Measurements from ENCODE around the gene SPATA31D4. TPM values are rescaled to one million over a fixed set of nuclear protein-coding genes. Genes with fewer than 3 reads are reported as not detected.
"Not testable (repeated sequence)": the region's sequence is repeated elsewhere in the genome, so short reads cannot be mapped to it uniquely, and the experiment has no call there.

Gene SPATA31D4
- total RNA-seq, 1 donor from 2014 or later = not detected

GRCh38 chr9:81943393-81943792, 15.2 kb downstream of the SPATA31D4 start, which contains the start of gene SPATA31D3:
TSS of gene SPATA31D3 (plus strand) at chr9:81943500. CDS start at chr9:81943586, 86 bp downstream.
- H3K36me3 ChIP-seq; H3K4me3 ChIP-seq; H3K9me3 ChIP-seq; H3K4me1 ChIP-seq; intact Hi-C loops (cut with DNase I); H3K27me3 ChIP-seq; H3K27ac ChIP-seq; DNase-seq (ENCODE audit: extremely low spot score in 2 of 2): not testable (repeated sequence)

DNA sequence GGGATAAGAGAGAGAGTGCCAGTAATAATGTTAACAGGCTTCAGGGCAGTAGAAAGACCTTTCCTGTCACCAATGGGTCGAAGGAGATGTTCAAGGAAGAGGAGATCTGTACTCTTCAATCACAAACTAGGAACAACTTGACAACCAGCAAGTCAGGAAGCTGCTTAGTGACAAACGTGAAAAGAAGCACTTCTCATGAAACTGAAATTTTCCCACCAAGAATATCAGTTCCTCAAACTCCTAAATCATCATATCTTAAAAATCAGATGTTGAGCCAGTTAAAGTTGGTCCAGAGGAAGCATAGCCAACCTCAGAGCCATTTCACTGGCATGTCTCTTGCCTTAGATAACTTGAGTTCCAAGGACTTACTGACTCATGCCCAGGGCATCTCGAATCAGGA, 20.4 kb downstream of the SPATA31D4 start:
- H3K9me3 ChIP-seq; H3K4me1 ChIP-seq; H3K27me3 ChIP-seq; H3K4me3 ChIP-seq; H3K27ac ChIP-seq; DNase-seq (ENCODE audit: extremely low spot score in 2 of 2); H3K36me3 ChIP-seq; intact Hi-C loops (cut with DNase I): not testable (repeated sequence)

- H3K9me3 ChIP-seq = peaks cover 9% of the 10 kb centered on the region
- H3K4me1 ChIP-seq = no peaks in the 10 kb centered on the region
- intact Hi-C loops (cut with DNase I) = no loop called here
- TF ChIP-seq POLR2AphosphoS5 (IDR thresholded peaks at IDR 0.05; ENCODE audit: insufficient read depth in 1 of 2, low read depth in 1 of 2) (no peak), CTCF (IDR thresholded peaks at IDR 0.05) (no peak), POLR2A (IDR thresholded peaks at IDR 0.05) (no peak)
- no peaks in the 10 kb centered on the region for H3K27me3 ChIP-seq
- H3K36me3 ChIP-seq = no peaks in the 10 kb centered on the region
- no peak for DNase-seq (ENCODE audit: extremely low spot score in 2 of 2)
- H3K27ac ChIP-seq = no peak overlapping the region
- H3K4me3 ChIP-seq = no peak overlapping the region
Measured at GRCh38 chr9:81953096-81953495, 24.9 kb downstream of the SPATA31D4 start.

- no peak for TF ChIP-seq CTCF (IDR thresholded peaks at IDR 0.05)
- no peak for TF ChIP-seq POLR2AphosphoS5 (IDR thresholded peaks at IDR 0.05; ENCODE audit: insufficient read depth in 1 of 2, low read depth in 1 of 2)
- no peak for TF ChIP-seq POLR2A (IDR thresholded peaks at IDR 0.05)
- Histone ChIP-seq H3K9me3 (peaks cover 9% of the 10 kb centered on the region), H3K36me3 (no peaks in the 10 kb centered on the region), H3K27ac (no peak overlapping the region), H3K4me3 (no peak overlapping the region), H3K4me1 (no peaks in the 10 kb centered on the region), H3K27me3 (no peaks in the 10 kb centered on the region)
- DNase-seq (ENCODE audit: extremely low spot score in 2 of 2) = peak in 1 of 2 donors; percentile 27
- intact Hi-C loops (cut with DNase I) = no loop called here
Measured at GRCh38 chr9:81955625-81956024, 27.4 kb downstream of the SPATA31D4 start.

GRCh38 chr9:81964218-81965171, 36.3 kb downstream of the SPATA31D4 start:
- Histone ChIP-seq H3K9me3 (no peaks in the 10 kb centered on the region), H3K4me1 (no peaks in the 10 kb centered on the region), H3K27me3 (no peaks in the 10 kb centered on the region), H3K27ac (no peak overlapping the region), H3K36me3 (no peaks in the 10 kb centered on the region), H3K4me3 (no peak overlapping the region)
- intact Hi-C loops (cut with DNase I) = no loop called here
- DNase-seq (ENCODE audit: extremely low spot score in 2 of 2) = peak in 1 of 2 donors; percentile 6
- TF ChIP-seq POLR2A (IDR thresholded peaks at IDR 0.05) = no peak
- no peak for TF ChIP-seq CTCF (IDR thresholded peaks at IDR 0.05)
- no peak for TF ChIP-seq POLR2AphosphoS5 (IDR thresholded peaks at IDR 0.05; ENCODE audit: insufficient read depth in 1 of 2, low read depth in 1 of 2)

GRCh38 chr9:81968026-81968425, 39.8 kb downstream of the SPATA31D4 start:
- peak; percentile 29 to 82 for DNase-seq (ENCODE audit: extremely low spot score in 2 of 2)
- no peaks in the 10 kb centered on the region for H3K9me3 ChIP-seq
- H3K27ac ChIP-seq = no peak overlapping the region
- H3K4me3 ChIP-seq = no peak overlapping the region
- H3K27me3 ChIP-seq = no peaks in the 10 kb centered on the region
- intact Hi-C loops (cut with DNase I) = no loop called here
- H3K4me1 ChIP-seq = no peaks in the 10 kb centered on the region
- no peaks in the 10 kb centered on the region for H3K36me3 ChIP-seq
- TF ChIP-seq POLR2AphosphoS5 (IDR thresholded peaks at IDR 0.05; ENCODE audit: insufficient read depth in 1 of 2, low read depth in 1 of 2) = no peak
- TF ChIP-seq POLR2A (IDR thresholded peaks at IDR 0.05) = no peak
